Stimulated activated CD4-positive, alpha-beta T cell treated with anti-CD3 and anti-CD28 coated beads, Interleukin-15, amount 100 ng/mL, for 48 hours (primary cell): ENCODE data around the gene EXOC4.
"Not testable (repeated sequence)": the region's sequence is repeated elsewhere in the genome, so short reads cannot be mapped to it uniquely, and the experiment has no call there.

ENCODE experiments used
- DNase-seq, 2 donors: peaks; one replicate each; pipeline ENCODE4 v3.0.0-alpha.2; 2020; ENCODE audit warnings: low read depth in 2 of 2

EXOC4 gene

GRCh38 chr7:133623721-133624120 is 370.8 kb downstream of the EXOC4 start:
- DNase-seq, result no peak

GRCh38 chr7:133625046-133625445 is 372.2 kb downstream of the EXOC4 start:
- no peak for DNase-seq

- DNase-seq, result no peak
Measured at GRCh38 chr7:133629701-133630100, 376.8 kb downstream of the EXOC4 start.

- no peak for DNase-seq
Measured at GRCh38 chr7:133633055-133633454, 380.2 kb downstream of the EXOC4 start.

- DNase-seq, result no peak
Measured at GRCh38 chr7:133635541-133635940, 382.7 kb downstream of the EXOC4 start.

GRCh38 chr7:133638857-133639256 is 386.0 kb downstream of the EXOC4 start:
- DNase-seq, result no peak

- DNase-seq, result no peak
Measured at GRCh38 chr7:133641436-133641835, 388.6 kb downstream of the EXOC4 start.

GRCh38 chr7:133642907-133643306 is 390.0 kb downstream of the EXOC4 start:
- no peak for DNase-seq

GRCh38 chr7:133643652-133644051 is 390.8 kb downstream of the EXOC4 start:
- DNase-seq, result not testable (repeated sequence)

- no peak for DNase-seq
Measured at GRCh38 chr7:133645884-133646391, 393.1 kb downstream of the EXOC4 start.

- no peak for DNase-seq
Measured at GRCh38 chr7:133646472-133647315, 393.8 kb downstream of the EXOC4 start.

- DNase-seq, result no peak
Measured at GRCh38 chr7:133649593-133649992, 396.7 kb downstream of the EXOC4 start.

GRCh38 chr7:133650069-133650468 is 397.2 kb downstream of the EXOC4 start:
- no peak for DNase-seq

GRCh38 chr7:133650487-133651300 is 397.8 kb downstream of the EXOC4 start:
- no peak for DNase-seq

GRCh38 chr7:133652547-133652946 is 399.7 kb downstream of the EXOC4 start:
- no peak for DNase-seq

- no peak for DNase-seq
Measured at GRCh38 chr7:133654547-133654946, 401.7 kb downstream of the EXOC4 start.

GRCh38 chr7:133662276-133662675 is 409.4 kb downstream of the EXOC4 start:
- DNase-seq, result no peak

- no peak for DNase-seq
Measured at GRCh38 chr7:133662830-133663229, 410.0 kb downstream of the EXOC4 start.

- no peak for DNase-seq
Measured at GRCh38 chr7:133664528-133664927, 411.6 kb downstream of the EXOC4 start.

- DNase-seq, result no peak
Measured at GRCh38 chr7:133668296-133669060, 415.6 kb downstream of the EXOC4 start.

GRCh38 chr7:133669061-133669455 is 416.2 kb downstream of the EXOC4 start:
- DNase-seq, result no peak

GRCh38 chr7:133670250-133670649 is 417.4 kb downstream of the EXOC4 start:
- DNase-seq, result no peak
